ENCODE data around the gene INTS13. TPM values are rescaled to one million over a fixed set of nuclear protein-coding genes. Genes with fewer than 3 reads are reported as not detected.

Gene INTS13
- total and polyA plus RNA-seq, 2 donors (not counting 3 experiments of a cell fraction or from before 2014, with no cell fraction given): 8.7 to 35.9 TPM

GRCh38 chr12:26953447-26953846 lies 15.7 kb upstream of the INTS13 start:
- H3K9me3 ChIP-seq (replicated peaks; ENCODE audit: control insufficient read depth, insufficient read depth, low read length): no peaks in the 10 kb centered on the region
- H3K27me3 ChIP-seq (ENCODE audit: control insufficient read depth in 2 of 2, insufficient read depth in 2 of 2, low read length in 2 of 2): no peaks in the 10 kb centered on the region
- peaks cover 4 to 8% of the 10 kb centered on the region in 2 experiments for H3K36me3 ChIP-seq (ENCODE audit: control insufficient read depth in 2 of 2, extremely low read depth in 1 of 2, insufficient read depth in 2 of 2, low read length in 2 of 2)
- H3K79me2 ChIP-seq (ENCODE audit: control insufficient read depth, insufficient read depth, low read length): peaks cover 61% of the 10 kb centered on the region
- BruUV-seq (replicated peaks): no TSS peak
- ChIA-PET CTCF (interaction anchor here (0.6 kb wide), 1 partner anchor 332 kb away, joined by 3 read pairs; no protein-coding TSS in a partner anchor), POLR2A (no interaction called here)
- H3K4me3 ChIP-seq (replicated peaks in 1 of 3; ENCODE audit: insufficient read depth in 1 of 3, low read depth in 1 of 3, low read length in 3 of 3): no peak overlapping the region
- dilution Hi-C loops (cut with MboI; ENCODE audit: extremely low pct_ligation_motif_present, low sequenced_read_pairs): no loop called here
- H3K27ac ChIP-seq (ENCODE audit: insufficient read depth, low read depth, low read length): no peak overlapping the region
- H4K20me1 ChIP-seq (replicated peaks; ENCODE audit: control insufficient read depth, extremely low read depth, insufficient read depth, low read length): peaks cover 3% of the 10 kb centered on the region
- intact Hi-C loops (cut with micrococcal nuclease): no loop called here
- no peaks in the 10 kb centered on the region for H3K4me1 ChIP-seq (ENCODE audit: control insufficient read depth, extremely low read depth, insufficient read depth, low read length)
- no peak for TF ChIP-seq MYC (IDR thresholded peaks at IDR 0.05; ENCODE audit: low read depth, low read length)
- TF ChIP-seq EZH2 (IDR thresholded peaks at IDR 0.05; ENCODE audit: borderline replicate concordance, low read depth, low read length, severe bottlenecking): no peak
- TF ChIP-seq MAX (IDR thresholded peaks at IDR 0.05; ENCODE audit: insufficient read depth, insufficient read length): no peak
- TF ChIP-seq GATA2 (IDR thresholded peaks at IDR 0.05; ENCODE audit: insufficient read depth, insufficient read length, low read depth, low read length): no peak
- no peak for TF ChIP-seq JUN (IDR thresholded peaks at IDR 0.05; ENCODE audit: borderline replicate concordance, insufficient read depth, insufficient read length, low read depth)
- no peak for TF ChIP-seq POLR2AphosphoS5 (IDR thresholded peaks at IDR 0.05; ENCODE audit: insufficient read depth, low read depth, low read length)
- TF ChIP-seq FOS (IDR thresholded peaks at IDR 0.05; ENCODE audit: borderline replicate concordance, insufficient read depth, low read length): no peak
- no peak for TF ChIP-seq CTCF (IDR thresholded peaks at IDR 0.05; ENCODE audit: extremely low read depth in 1 of 2, insufficient read depth in 1 of 2, low read depth in 1 of 2, low read length in 2 of 2)
- no peak for TF ChIP-seq POLR2A (IDR thresholded peaks at IDR 0.05; ENCODE audit: low read depth, low read length)
- FAIRE-seq (no peak), DNase-seq (ENCODE audit: low read depth, low spot score) (no peak)
- no peak overlapping the region for H3K4me2 ChIP-seq (ENCODE audit: insufficient read depth, low read length)
- H2AFZ ChIP-seq (ENCODE audit: low read depth, low read length): no peak overlapping the region
- H3K9me1 ChIP-seq (replicated peaks; ENCODE audit: control insufficient read depth, extremely low read depth, insufficient read depth, low read length): no peaks in the 10 kb centered on the region
- no peak overlapping the region for H3K9ac ChIP-seq (replicated peaks; ENCODE audit: extremely low read depth, insufficient read depth, low read length)

All from endothelial cell of umbilical vein (primary cell).